ENCODE results near the gene SYT8. TPM values are rescaled to one million over a fixed set of nuclear protein-coding genes. Genes with fewer than 3 reads are reported as not detected.

SYT8 gene
- total RNA-seq, 1 donor from 2014 or later: not detected

DNA sequence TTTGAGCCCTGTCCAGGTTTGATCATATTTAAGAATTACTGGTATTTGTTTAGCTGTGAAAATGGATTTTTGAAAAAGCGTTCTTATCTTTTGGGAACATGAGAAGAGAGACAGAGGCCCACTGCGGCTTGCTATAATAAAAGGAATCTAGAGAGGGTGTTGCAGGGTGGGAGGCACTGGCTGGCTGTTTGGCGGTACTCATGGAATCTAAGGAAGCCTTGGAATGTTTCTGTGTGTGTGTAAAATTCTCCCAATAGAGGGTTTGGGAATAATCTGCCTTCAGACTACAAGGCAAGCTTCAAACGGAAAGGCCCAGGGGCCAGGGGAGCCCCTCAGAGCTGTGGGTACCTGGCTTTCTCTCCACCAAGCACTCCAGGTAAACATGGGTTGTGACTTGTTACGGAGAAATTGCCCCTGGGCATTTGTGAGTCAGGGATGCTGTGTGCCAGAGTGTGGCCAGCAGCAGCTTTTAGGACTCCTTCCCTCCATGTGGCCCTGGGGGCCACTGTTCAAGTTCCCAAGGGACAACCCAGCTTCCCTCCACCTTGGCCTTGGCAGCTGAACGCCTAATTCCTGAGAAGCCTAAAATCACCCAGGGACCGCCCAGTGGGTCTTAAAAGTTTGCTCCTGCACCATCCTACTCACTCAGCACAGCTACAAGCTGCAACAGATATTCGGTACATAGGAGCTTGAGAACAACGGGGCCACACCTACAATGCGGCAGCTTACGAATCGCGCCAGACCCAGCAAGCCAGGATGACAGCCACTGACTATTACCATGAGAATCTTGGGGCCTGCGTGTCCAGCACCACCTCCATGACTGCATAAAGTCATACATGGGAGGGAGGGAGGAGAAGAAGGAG is 14.1 kb upstream of the SYT8 start:
- DNase-seq: no peak

DNA sequence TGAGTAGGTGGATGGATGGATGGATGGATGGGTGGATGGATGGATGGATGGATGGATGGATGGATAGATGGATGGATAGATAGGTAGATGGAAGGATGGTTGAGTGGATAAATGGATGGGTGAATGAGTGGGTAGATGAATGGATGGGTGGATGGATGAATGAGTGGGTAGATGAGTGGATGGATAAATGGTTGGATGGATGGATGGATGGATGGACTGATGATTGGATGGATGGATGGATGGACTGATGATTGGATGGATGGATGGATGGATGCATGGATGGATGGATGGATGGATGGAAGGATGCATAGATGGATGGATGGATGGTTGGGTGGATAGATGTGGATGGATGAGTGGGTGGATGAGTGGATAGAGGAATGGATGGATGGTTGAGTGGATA is 13.2 kb upstream of the SYT8 start:
- no peak for DNase-seq

DNA sequence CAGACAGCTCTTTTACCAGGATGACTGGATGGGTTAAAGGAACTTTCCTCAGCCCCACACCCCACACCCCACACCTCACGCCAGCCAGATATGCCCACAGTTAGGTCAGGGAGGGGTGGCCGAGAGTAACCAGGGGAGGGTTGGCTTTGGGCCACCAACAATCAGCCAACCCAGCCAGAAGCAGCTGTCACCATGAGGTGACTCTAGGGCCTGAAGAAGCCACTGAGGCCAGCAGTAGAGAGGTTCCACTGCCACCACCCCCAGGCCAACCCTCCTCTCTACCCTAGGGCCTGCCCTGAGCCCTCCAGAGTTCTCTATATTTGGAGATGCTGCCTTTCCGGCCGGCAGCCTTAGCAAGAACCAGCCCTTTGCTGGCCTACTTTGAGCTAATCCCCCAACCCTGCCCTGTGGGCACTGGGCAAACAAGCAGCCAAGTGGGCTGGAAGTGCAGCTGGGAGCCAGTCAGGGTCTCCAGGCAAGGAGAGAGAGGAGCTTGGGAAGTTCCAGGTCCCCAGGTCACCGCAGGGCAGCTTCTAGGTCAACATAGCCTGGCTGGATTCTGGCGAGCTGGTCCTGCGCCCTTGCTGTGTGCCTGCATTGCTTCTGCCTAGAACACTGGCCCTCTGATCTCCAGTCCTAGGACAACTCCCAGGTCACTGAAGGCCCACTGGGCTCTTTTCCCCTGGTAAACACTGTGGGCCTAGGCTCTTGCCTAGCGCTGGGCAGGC is 12.0 kb upstream of the SYT8 start:
- no peak for DNase-seq

DNA sequence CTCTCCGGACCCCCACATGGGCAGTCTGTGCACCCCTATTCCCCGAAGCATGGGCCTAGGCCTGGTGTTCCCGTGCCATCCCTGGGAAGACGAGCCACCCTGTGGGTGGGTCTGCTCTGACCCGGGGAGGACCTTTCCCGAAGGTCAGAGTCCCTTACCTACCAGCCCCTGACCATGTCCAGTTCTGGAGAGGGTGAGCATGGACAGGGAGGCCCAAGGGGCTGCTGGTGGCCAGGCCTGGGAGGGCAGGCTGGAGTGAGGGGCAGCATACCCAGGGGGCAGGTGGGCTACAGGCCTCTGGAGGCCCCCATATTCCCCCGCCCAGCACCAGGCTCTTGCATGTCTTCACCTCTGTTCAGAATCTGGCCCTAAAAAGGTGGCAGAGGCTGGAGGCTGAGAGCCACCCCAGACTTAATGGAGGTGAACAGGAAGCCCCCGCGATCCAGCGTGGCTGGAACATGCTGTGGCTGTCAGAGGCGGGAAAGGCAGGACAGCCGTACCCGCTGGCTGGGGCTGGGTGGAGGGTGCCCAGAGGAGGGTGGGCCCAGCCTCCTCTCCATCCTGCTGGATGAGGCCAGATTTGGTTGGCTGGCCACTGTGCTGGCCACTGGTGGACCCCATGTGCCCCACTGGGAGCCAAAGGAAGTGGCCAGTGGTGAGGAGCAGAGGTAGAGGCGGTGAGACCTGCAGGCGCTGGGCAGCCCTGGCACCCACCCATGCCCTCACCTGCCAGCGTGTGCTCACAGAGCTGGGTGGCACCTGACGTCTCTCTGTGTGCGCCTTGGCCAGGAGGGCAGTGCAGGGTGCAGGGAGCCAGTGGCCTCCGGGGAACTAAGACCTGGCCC is 11.2 kb upstream of the SYT8 start:
- no peak for DNase-seq

DNA sequence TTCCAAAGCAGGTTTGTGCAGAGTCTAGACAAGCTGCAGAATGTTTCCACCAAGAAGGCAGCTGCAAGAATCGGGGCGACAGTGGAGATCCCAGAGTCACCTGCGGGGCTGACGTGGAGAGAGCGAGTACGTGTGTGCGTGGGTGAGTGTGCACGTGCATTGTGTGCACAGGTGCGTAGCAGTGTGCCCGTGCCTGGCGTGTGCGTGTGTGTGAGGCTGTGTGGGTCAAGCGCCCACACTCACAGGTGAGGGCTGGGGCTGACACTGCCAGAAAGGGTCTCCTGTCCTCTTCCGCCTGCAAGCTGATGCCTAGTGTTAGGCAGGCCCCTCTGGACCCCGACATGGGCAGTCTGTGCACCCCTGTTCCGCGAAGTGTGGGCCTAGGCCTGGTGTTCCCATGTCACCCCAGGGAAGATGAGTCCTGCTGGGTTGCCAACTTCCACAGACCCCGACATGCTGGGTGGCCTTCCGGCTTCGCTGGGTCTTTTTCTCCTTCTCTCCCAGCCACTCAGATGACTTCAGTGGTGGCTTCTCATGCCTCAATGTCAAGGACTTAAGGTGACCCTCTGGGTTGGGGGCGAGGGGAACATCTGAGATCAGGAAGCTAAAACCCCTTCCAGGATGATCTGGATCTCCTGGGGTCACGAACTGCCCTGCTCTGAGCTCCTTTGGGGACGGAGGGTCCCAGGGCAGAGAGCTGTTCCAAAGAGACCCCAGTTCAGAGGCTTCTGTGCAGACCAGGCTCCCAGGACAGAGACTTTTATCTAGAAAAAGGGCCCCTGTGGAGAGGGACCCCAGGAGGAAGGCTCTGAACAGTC is 10.4 kb upstream of the SYT8 start:
- no peak for DNase-seq

DNA sequence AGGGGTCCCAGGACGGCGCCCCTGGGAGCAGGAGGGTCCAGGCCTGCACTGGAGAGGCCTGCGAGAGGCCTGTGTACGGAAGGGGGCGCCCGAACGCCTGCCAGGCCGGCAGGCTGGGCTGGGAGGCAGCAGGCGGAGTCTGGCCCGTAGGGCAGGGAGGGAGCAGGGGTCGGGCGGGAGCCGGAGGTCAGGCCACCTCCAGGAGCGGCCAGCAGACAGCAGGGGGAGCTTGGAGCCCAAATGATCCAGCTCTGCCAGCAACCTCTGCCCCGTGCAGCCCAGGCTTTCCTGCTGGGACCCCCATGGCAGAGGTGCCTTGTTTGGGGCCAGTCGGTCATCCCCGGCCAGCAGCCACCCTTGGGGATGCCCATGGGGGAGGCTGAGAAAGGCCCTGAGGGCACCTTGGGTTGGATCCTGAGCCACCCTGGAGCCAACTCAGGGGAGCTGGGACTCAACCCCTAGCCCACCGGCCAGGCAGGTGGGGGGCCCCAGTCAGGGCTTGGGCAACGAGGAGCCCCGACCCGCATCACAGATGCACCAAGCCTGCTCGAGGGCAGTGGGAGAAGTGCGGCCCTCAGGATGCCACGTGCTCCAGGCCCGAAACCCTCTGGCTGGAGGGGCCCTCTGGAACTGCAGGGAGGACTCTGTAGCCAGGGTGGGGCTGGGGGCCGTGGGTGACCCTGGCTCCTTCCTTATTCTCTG is 9.6 kb upstream of the SYT8 start:
- peak; percentile 51 for DNase-seq

DNA sequence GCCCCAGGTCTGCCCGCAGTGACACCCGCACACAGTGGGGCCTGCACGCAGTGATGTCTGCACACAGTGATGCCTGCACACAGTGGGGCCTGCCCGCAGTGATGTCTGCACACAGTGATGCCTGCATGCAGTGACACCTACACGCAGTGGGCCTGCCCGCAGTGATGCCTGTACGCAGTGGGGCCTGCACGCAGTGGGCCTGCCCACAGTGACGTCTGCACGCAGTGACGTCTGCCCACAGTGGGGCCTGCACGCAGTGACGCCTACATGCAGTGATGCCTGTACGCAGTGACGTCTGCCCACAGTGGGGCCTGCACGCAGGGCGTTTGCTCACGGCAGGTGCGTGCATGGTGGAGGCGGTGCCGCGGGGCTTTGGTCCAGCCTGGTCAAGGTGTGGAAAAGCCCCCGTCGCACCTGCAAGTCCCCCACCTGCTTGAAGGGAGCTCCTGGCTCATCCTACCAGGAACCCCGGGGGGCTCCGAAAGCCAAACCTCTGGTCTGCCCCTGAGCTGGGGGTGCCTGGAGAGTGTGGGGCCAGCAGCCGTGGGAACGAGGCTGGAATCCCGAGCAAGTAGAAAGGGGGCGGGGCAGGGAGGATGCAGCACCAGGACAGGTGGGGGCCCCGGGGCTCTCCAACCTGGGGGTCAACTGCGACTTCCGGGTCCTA is 8.9 kb upstream of the SYT8 start:
- no peak for DNase-seq

DNA sequence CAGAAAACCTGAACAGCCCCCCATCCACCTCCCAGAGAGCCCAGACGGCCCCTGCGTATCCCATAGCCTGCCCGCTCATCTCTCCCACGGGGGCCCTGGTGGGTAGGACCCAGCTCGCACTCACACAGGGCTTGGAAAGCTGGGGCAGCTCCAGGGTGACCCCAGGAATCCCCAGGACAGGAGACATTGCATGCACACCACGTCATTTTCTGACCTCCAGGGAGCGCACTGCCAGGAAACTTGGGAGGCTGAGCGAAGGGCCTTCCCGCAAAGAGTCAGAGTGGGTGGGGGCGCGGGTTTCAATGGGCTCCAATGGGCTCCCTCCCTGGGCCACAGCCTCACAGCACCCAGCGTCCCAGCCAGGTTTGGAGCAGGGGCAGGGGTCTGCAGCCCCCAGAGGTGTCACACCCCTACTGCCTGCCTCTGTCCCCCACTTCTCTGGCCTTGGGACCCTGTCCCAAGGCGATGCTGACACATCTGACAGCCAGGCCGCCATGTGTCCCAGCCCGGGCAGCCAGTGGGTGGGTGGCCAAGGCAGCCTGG is 8.2 kb upstream of the SYT8 start:
- DNase-seq: no peak

DNA sequence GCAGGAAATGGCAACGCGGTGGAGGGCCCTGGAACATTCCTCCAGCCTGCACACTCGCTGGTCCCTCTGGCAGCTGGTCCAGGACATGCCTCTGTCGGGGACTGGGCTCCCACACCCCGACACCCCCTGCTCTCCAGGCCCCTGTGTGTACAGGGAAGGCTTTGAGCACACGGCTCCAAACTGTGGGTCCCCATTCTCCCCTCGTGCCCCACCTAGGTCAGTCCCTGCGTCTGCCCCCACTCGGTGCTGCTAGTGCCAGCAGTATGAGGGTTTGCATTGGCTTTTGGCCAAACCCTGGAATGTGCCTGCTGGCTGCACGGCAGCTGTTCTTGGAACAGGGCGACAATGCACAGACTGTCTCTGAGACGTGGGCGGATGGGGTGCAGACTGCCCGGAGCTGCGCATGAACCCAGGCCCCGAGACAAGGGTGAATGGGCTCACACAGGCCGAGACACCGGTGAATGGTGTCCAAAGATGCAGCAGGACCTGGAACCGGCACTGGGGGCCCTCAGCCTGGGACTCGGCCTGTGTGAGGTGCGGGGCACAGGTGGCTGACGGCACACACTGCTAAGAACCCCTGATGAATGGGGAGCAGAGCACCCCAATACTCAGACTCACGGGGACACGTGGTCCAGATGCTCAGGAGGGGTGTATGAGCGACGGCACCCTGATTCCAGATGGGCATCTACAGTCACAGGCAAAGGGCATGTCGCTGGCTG is 7.5 kb upstream of the SYT8 start:
- peak; percentile 33 for DNase-seq

DNA sequence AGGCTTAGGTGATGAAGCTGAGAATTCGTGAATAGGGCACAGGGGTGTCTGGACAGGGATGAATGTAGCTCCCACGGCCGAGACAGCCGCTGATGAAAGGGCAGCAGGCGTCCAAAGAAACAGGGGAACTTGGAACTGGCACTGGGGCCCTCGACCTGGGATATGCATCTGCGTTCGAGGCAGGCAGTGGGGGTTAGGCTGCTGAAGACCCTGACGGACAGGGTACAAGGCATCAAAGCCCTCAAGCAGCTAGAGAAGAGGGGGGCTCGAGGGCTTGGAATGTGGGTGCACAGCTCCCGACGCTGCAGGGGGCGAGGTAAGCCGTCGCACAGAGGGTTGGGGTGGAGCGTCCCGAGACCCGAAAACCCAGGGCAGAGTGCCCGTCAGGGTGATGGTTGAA is 6.9 kb upstream of the SYT8 start:
- DNase-seq: no peak

DNA sequence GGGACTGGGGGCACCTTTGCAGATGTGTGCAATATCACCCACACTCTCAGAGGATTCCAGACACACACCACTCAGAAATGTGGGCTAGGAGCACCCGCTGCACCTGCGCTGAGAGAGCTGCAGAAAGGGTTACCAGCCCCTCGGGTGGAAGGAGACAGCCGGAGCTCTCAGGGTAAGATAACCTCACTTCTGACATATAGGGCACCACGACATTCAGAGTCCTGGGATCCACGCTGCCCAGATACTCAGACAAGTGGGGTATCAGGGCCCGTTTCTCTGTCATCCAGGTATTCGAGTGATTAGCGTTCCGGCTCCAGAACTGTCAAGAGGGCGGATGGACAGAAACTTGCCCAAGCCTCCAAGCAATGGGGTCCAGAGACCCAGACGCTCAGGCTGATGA is 6.2 kb upstream of the SYT8 start:
- DNase-seq: no peak

DNA sequence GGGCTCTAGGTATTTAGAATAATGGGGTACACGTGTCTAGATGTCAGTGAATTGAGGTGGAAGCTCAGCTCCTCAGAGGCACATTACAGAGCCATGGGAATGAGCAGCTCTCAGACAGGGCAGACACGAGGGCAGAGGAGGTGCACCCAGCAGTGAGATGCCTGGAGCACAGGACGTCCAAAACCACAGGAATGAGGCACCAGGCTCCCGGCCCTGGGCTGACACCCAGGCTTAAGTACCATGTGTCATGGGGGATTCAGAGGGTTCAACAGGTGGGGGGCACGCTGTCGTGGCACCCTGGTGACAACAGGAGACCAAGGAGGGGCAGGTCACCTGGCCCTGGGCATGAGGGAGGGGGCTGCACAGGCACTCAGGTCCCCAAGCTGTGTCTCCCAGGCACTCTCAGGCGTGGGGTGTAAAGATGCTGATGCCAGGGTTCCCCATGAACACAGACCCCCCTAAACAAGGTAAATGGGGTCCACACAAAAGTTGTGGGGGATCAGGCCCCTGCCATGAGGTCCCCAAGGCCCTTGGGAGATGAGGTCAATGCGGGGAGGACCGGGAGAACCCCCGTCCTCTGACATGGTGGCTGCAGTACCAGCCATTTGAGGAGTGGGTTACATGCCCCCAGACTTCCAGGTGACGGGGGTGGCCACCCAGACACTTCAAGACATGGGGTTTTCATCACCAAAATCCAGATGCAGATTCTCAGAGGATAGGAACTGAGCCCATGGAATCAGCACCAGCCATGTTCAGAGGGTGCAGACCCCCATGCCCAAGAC is 5.6 kb upstream of the SYT8 start:
- DNase-seq: no peak

DNA sequence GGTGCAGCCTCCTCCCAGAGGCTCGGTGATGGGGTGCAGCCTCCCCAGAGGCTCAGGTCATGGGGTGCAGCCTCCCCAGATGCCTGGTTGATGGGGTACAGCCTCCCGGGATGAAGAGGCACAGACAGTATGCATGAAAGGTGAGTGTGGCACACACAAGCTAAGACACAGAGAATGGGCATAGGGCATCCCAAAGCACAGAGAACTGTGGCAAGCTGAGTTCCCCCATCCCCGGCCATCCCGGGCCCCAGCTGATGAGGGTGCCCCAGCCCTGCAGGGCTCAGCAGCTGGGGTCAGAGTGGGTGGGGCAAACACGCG is 4.8 kb upstream of the SYT8 start:
- DNase-seq: no peak

DNA sequence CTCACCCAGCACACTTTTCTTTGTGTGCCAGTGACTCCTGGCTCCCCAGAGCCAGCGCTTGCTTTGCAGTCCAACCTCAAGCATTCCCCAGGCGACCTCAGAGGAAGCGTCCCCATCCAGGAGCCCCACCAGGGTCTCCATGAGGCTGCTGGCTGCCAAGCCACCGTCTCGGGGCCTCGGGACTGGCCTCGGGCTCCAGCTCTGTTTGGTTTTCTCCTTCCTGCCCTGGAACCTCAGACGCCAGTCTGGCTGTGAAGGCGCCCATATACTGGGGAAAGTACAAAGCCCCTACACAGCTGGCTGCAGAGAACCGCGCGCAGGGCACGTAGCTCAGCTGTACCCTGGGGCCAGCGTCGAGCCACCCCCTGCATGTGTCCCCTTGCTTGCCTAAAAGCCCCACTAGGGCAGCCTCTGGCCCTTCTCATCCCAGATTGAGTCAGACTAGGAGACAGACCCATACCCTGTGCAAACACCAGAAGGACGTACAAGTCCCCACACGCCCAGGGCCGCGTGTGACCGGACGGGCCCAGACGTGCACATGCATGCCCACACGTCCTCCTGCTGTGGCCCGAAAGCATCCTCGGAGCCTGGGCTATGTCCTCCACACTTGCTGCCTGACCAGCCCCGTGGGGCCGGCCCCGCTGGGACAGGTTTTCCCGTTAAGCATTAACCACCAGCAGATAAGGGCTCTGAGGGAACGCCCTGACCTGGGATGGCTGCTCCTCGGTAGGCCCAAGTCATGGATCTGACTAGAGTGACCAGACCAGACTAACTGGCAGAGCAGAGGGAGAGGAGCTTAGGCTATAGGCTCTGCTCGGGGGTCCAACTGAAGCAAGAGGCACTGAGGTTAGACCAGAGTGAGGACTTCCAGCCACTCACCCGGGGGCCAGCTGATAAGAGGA is 4.2 kb upstream of the SYT8 start:
- DNase-seq: no peak

DNA sequence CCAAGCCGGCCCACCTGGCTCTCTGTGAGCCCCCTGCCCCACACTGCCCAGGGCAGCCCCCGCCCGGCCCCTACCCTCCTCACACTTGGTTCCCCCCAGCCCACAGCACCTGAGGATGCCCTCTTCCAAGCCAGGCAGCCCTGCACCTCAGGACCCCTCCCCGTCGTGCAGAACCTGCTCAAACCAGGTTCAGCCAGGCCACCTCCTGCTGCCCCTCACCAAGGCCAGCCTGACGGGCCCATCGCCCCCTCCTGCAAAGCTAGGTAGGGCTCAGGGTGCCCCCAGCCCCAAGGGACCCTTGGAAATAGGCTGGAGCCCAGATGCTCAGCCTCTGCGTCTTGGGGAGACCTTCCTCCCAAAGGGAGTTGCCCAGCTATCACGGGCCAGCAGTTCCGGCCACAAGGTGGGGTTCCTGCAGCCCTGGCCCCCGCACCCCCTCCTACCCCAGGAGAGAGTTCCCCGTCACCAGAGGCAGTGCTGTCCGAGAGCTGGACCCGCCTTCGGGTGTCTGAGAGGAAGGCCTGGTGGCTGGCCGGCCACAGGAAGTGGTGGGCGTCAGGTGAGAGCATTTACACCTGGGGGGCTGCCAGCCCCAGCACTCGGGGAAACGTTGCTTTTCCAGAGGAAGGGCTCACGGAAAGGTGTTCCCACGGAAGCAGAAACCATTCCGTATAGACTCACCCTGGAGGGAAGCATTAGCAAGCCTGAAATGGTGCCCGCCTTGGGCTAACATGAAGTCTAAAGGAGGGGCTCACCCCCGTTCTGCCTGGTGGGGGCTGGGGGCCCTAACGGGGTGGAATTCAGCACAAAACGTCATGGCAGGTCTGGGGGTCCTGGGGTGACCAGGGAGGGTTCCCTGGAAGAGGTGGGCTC is 3.2 kb upstream of the SYT8 start:
- no peak for DNase-seq

DNA sequence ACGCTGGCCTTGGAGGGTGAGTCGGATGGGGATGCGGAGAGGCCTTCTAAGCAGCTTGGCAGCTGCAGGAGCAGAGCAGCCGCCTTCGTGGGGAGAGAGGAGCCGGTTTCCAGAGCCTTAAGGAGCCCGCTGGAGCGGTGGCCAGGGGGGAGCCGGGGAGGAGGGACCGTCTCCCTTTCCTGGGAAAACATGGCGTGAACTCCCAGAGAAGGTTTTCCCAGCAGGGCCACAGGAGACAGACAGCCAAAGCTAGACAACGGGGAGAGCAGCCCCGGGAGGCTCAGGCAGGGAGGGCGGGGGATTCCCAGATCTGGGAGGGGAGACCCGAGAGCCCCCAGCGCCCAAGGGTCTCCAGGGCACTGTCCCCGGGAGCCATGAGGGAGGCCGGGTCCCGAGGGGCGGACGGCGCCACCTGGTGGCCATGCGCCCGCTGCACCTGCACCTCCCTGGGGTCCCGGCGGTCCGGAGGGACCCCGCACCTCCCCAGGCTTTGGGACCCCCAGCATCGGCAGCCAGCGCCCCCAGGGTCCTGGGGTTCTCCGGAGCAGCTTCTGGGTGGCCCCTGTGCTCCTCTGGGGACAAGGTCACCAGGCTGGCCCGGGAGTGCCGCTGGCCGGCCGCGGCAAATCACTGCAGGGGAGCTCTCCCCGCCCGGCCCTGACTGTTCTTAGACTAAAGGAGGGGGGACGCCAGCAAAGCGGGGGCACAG is 2.4 kb upstream of the SYT8 start:
- peak; percentile 44 for DNase-seq

DNA sequence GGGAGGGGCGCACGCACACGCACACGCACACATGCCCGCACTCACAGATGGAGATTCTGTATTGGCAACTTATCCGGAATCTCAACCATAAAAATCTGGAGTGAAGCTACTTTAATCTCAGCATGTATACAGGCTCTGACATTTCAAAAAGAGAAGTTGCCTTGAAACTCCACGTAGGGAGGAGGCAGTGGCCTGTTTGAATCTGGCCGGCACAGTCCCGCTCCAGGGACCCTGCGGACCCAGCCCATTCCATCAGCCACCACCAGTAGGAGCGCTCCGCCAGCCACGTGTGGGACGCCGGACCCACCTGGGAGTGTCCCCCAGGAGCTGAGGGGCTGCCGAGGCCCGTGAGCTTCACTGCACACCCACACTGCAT is 1.9 kb upstream of the SYT8 start:
- DNase-seq: no peak

All from dermis blood vessel endothelial cell (primary cell).